ENCODE measurements around the gene ATF7IP.
"Not testable (repeated sequence)": the region's sequence is repeated elsewhere in the genome, so short reads cannot be mapped to it uniquely, and the experiment has no call there.

ATF7IP gene

DNA sequence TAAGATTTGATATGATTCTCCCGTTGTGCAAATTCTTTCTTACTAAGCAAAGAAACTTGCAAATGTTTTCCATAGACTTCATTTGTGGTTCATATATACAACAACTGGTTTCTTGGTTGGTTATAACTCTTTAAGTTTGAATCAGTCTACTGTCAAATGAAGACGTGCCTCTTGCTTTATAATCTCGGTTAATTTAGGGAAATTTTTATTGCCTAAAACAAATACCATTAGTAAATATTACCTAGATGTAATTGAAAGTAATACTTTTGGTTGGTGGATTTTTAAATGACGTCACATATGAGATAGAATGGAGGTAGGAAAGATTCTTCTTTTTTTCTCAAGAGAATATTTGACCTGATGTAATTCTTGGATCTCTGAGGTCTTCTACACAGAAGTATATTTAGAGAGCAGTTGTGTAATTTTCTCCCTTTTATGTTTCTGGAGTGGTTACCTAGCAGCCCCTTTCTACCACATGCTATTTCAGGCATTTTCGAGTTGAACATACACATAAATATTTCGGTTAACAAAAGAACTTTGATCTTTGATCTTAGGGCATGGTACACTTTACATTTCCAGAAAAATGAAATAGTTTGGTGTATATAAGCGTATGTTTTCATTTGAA is 1.7 kb downstream of the ATF7IP start:
- peak; percentile 8 for DNase-seq (ENCODE audit: low read depth)

DNA sequence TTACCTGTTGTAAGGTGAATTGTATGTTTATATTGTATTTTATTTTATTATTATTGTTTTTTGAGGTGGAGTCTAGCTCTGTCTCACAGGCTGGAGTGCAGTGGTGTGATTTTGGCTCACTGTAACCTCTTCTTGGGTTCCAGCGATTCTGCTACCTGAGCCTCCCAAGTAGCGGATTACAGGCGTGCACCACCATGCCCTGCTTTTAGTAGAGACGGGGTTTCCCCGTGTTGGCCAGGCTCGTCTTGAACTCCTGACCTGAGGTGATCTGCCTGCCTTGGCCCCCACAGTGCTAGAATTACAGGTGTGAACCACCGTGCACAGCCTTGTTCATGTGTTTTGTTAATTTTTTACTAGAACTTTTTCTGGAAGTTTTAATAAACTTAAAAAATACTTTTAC is 3.8 kb downstream of the ATF7IP start:
- DNase-seq (ENCODE audit: low read depth), result no peak

DNA sequence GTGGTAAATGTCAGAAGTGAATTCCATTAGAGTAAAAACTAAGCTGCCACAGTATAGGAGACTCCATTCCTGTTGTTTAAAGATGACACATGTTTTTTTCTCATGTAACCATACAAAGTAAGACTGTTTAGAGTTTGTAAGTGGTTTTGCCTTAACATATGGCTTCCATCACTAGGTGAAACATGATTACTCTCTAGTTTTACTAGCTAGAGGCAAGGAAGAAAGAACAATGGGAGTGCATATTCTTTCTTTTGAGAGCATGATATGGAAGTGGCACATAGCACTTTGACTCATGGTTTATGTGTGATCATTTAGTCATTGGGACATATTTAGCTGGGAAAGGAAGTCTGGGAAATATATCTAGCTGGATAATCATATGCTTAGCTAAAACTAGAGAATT is 7.7 kb downstream of the ATF7IP start:
- no peak for DNase-seq (ENCODE audit: low read depth)

DNA sequence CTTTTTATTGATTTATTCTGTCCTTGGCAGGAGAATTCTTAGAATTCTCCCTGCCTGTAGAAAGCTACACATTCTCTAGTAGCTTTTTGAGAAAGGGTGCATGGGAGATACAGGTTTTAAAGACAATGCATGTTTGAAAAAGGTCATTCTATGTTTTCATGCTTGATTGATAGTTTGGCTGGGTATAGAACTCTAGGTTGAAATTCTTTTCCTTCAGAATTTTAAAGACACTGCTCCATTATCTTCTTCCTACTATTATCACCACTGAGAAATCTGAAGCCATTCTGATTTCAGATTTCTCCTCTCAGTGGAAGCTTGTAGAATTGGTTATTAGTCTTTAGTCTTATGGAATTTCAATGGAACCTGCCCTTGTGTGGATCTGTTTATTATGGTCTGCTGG is 14.0 kb downstream of the ATF7IP start:
- no peak for DNase-seq (ENCODE audit: low read depth)

- DNase-seq (ENCODE audit: low read depth), result peak; percentile 89
Measured at GRCh38 chr12:14384783-14385638, 19.5 kb downstream of the ATF7IP start.

- DNase-seq (ENCODE audit: low read depth), result no peak
Measured at GRCh38 chr12:14387219-14387871, 21.9 kb downstream of the ATF7IP start.

DNA sequence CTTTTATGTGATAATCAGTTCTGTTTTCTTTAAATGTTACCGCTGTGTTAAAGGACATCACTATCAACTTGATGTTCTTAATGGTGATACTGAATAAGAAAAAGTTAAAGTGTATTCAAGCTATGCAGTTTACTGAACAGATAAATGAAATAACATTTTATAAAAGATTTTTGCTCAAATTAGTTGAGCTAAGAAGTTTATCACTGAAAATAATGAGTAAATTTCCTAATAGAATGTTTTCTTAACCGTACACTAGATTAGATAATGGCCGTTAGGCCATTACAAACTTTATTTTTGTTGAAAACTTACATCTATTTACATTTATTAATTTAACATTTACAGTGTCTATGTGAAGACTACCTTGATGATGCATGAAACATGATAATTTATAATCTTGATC is 25.0 kb downstream of the ATF7IP start:
- DNase-seq (ENCODE audit: low read depth), result no peak

- DNase-seq (ENCODE audit: low read depth), result no peak
Measured at GRCh38 chr12:14390870-14391530, 25.5 kb downstream of the ATF7IP start.

GRCh38 chr12:14393751-14394150 is 28.3 kb downstream of the ATF7IP start:
- DNase-seq (ENCODE audit: low read depth), result no peak

GRCh38 chr12:14394317-14395073 is 29.0 kb downstream of the ATF7IP start:
- DNase-seq (ENCODE audit: low read depth), result peak; percentile 67

GRCh38 chr12:14395074-14395778 is 29.7 kb downstream of the ATF7IP start:
- no peak for DNase-seq (ENCODE audit: low read depth)

GRCh38 chr12:14396071-14396470 is 30.6 kb downstream of the ATF7IP start:
- no peak for DNase-seq (ENCODE audit: low read depth)

DNA sequence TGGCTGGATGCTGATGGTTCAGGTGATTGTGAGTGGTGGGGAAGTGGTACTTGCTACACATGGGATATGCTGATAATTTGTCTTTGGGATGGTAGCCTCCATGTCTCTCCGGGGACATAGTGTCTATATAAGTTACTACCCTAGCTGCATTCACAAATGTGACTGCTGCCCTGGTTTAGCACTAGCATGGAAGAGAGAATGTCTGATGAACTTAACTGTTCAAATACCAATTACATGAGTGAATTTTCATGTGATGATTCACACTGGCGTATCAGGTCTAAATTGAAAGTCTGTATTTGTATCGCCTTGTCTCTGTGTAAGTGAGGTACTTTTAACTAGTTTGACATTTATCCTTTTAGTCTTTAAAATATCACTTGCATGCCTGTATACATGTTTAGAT is 34.4 kb downstream of the ATF7IP start:
- no peak for DNase-seq (ENCODE audit: low read depth)

GRCh38 chr12:14400599-14400998 is 35.1 kb downstream of the ATF7IP start:
- DNase-seq (ENCODE audit: low read depth), result no peak

GRCh38 chr12:14401267-14401666 is 35.8 kb downstream of the ATF7IP start:
- DNase-seq (ENCODE audit: low read depth), result not testable (repeated sequence)

DNA sequence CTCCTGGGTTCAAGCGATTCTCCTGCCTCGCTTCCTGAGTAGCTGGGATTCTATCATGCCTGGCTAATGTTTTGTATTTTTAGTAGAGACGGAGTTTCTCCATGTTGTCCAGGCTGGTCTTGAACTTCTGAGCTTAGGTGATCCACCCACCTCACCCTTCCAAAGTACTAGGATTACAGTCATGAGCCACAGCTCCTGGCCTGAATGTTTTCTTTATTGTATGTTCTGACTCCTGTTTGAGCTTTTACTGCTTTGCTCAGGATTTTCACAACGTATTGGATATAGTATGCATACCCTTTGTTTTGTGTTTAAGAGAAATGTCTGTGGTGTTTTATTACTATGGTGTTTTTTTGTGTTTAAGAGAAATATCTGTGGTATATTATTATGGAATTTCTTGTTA is 37.2 kb downstream of the ATF7IP start:
- DNase-seq (ENCODE audit: low read depth), result no peak

GRCh38 chr12:14403293-14403692 is 37.8 kb downstream of the ATF7IP start:
- DNase-seq (ENCODE audit: low read depth), result no peak

DNA sequence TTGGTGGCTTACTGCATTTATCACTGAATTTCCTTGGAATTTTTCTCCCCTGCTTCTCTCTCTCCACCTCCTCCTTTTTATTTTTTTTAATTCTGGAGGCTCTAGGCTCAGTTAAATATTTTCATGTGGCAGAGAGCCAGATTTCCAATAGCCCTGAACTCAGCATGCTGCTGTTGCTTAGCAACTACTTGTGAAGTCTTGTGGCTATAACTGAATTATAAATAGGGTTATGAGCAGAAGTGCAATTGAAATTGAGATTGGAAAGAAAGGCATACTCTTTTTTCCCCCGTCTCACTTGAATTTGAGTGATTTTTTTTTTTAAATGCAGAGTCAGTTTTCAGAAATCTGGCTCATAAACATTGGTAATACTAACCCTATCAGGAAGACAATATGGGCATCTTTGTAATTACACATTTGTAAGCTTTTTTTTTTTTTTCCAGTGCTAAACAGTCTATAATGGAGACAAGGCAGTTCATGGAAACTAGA is 38.3 kb downstream of the ATF7IP start:
- DNase-seq (ENCODE audit: low read depth), result peak; percentile 77

DNA sequence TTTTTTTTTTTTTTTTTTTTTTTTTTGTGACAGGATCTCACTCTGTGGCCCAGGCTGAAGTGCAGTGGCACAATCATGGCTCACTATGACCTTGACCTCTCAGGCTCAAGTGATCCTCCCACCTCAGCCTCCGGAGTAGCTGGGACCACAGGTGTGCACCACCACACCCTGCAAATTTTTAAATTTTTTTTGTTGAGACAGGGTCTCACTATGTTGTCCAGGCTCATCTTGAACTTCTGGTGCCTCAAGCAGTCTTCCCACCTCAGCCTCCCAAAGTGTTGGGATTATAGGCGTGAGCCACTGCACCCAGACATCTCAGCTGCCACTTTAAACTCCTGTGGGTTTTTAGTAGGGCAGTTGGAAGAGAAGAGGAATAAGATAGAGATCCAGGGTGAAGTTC is 39.9 kb downstream of the ATF7IP start:
- not testable (repeated sequence) for DNase-seq (ENCODE audit: low read depth)

GRCh38 chr12:14408208-14408607 is 42.7 kb downstream of the ATF7IP start:
- peak; percentile 26 for DNase-seq (ENCODE audit: low read depth)

- DNase-seq (ENCODE audit: low read depth), result no peak
Measured at GRCh38 chr12:14410177-14410576, 44.7 kb downstream of the ATF7IP start.

All from fibroblast of the conjunctiva (primary cell).